ENCODE results near the gene ZSWIM4. TPM values are rescaled to one million over a fixed set of nuclear protein-coding genes. Genes with fewer than 3 reads are reported as not detected.

Gene ZSWIM4
- polyA plus RNA-seq, 1 of the 3 experiments (the other 2 are of a cell fraction): 4.7 TPM

GRCh38 chr19:13849991-13850909, 55.0 kb downstream of the ZSWIM4 start:
- H3K36me3 ChIP-seq (replicated peaks in 1 of 2; ENCODE audit: control insufficient read depth in 1 of 2, insufficient read depth in 2 of 2, low read length in 1 of 2): no peaks in the 10 kb centered on the region
- TF ChIP-seq REST (IDR thresholded peaks at IDR 0.05; ENCODE audit: low read depth, low read length): no peak
- no peak for TF ChIP-seq TCF12 (IDR thresholded peaks at IDR 0.05)
- no peak for TF ChIP-seq YY1 (IDR thresholded peaks at IDR 0.05; ENCODE audit: low read depth)
- peak; percentile 53; the same call in 1 of the 2 replicates for TF ChIP-seq FOSL2 (IDR thresholded peaks at IDR 0.05; ENCODE audit: borderline replicate concordance, low read depth)
- TF ChIP-seq MXI1 (IDR thresholded peaks at IDR 0.05; ENCODE audit: low read depth, low read length): peak; percentile 48; the same call in 1 of the 2 replicates
- TF ChIP-seq CTCF (IDR thresholded peaks at IDR 0.05): no peak
- no peak for TF ChIP-seq RCOR1 (IDR thresholded peaks at IDR 0.05; ENCODE audit: low read length)
- peak; percentile 76 for TF ChIP-seq NFIC (IDR thresholded peaks at IDR 0.05; ENCODE audit: borderline replicate concordance)
- H3K4me2 ChIP-seq: peak overlapping the region; percentile 89
- H2AFZ ChIP-seq (ENCODE audit: low read depth): peak overlapping the region; percentile 66; the same call in 1 of the 2 replicates
- peak overlapping the region; percentile 85 to 100 for H3K27ac ChIP-seq (ENCODE audit: low read depth in 2 of 2, low read length in 1 of 2)
- peaks cover 17% of the 10 kb centered on the region for H3K79me2 ChIP-seq (ENCODE audit: insufficient read depth)
- H3F3A ChIP-seq (replicated peaks; ENCODE audit: insufficient read depth): peaks cover 72% of the 10 kb centered on the region
- ChIA-PET POLR2A (no interaction called here), CTCF (interaction anchor here (0.7 to 5.9 kb wide), 3 partner anchors 12 to 66 kb away, joined by 3 to 51 read pairs (median 5); no protein-coding TSS in a partner anchor)
- no peaks in the 10 kb centered on the region for H3K9me3 ChIP-seq
- peak overlapping the region in 1 of 2 experiments; percentile 53; a peak in 3 of 4 replicates for H3K4me3 ChIP-seq (ENCODE audit: low read depth in 2 of 2, low read length in 1 of 2)
- H4K20me1 ChIP-seq (ENCODE audit: insufficient read depth): no peaks in the 10 kb centered on the region
- peak overlapping the region; percentile 96 for H3K9ac ChIP-seq
- WGBS (ENCODE audit: low lambda C conversion rate): 38% methylated on average over 27 of the region's 66 CpGs
- no peaks in the 10 kb centered on the region for H3K27me3 ChIP-seq (ENCODE audit: insufficient read depth)
- peaks cover 25 to 34% of the 10 kb centered on the region in 2 experiments; a peak in 3 of 4 replicates for H3K4me1 ChIP-seq (ENCODE audit: control insufficient read depth in 1 of 2, insufficient read depth in 2 of 2, low read depth in 1 of 2, low read length in 1 of 2)
- peak; percentile 89 for DNase-seq
- no peaks in the 10 kb centered on the region for H3K9me2 ChIP-seq

All from SK-N-SH (cell line).